H1 (cell line): ENCODE measurements around the gene WDR33. TPM values are rescaled to one million over a fixed set of nuclear protein-coding genes. Genes with fewer than 3 reads are reported as not detected.

Experiments used
- CTCF ChIA-PET: fragments of 300-600 bp; sonication (Branson Sonifier 250); formaldehyde crosslinking; loops from one replicate; lab custom pipeline; 2021; ENCODE audit not compliant: partially characterized antibody; lab: Charles Lee
- POLR2A ChIA-PET: fragments of 300-600 bp; sonication (Branson Sonifier 250); formaldehyde crosslinking; loops from one replicate; lab custom pipeline; 2021; ENCODE audit warnings: inconsistent platforms; ENCODE audit not compliant: partially characterized antibody; lab: Charles Lee
- DNase-seq, 2 experiments: peaks; one replicate each; pipeline versions ENCODE4 v3.0.0 to v3.0.0-alpha.2; 2010 to 2022; ENCODE audit warnings: low spot score in 2 of 2, low read depth in 1 of 2, mixed read lengths in 1 of 2
- FAIRE-seq: peaks from 2 replicates; lab custom pipeline; 2011; peaks lifted over from hg19 to GRCh38; lab: Jason Lieb, UNC
- H2AFZ ChIP-seq: 2 replicates; pipeline ENCODE4 v1.8.1; 2012; ENCODE audit warnings: low read length, inconsistent platforms
- H2AK5ac ChIP-seq: 2 replicates; pipeline ENCODE4 v1.6.1; 2013; ENCODE audit warnings: low read depth, low read length
- H2BK120ac ChIP-seq: replicated peaks from 2 replicates; pipeline ENCODE3; 2013; ENCODE audit warnings: low read depth, low read length, inconsistent platforms
- H2BK12ac ChIP-seq: 2 replicates; pipeline ENCODE4 v1.6.1; 2013; ENCODE audit warnings: low read depth, low read length
- H2BK15ac ChIP-seq: 2 replicates; pipeline ENCODE4 v1.6.1; 2013; ENCODE audit warnings: low read length
- H2BK20ac ChIP-seq: 2 replicates; pipeline ENCODE4 v1.6.1; 2013; ENCODE audit warnings: low read length
- H2BK5ac ChIP-seq: 2 replicates; pipeline ENCODE4 v1.6.1; 2013; ENCODE audit warnings: low read depth, low read length
- H3K14ac ChIP-seq: 2 replicates; pipeline ENCODE4 v1.6.1; 2013; ENCODE audit warnings: inconsistent platforms; ENCODE audit not compliant: insufficient read length
- H3K18ac ChIP-seq: 2 replicates; pipeline ENCODE4 v1.6.1; 2013; ENCODE audit warnings: low read length; ENCODE audit errors: extremely low read depth
- H3K23ac ChIP-seq: 2 replicates; pipeline ENCODE4 v1.6.1; 2013; ENCODE audit warnings: inconsistent platforms; ENCODE audit not compliant: insufficient read length
- H3K23me2 ChIP-seq: 2 replicates; pipeline ENCODE4 v1.6.1; 2013; ENCODE audit warnings: low read depth, low read length
- H3K27ac ChIP-seq: 2 replicates; pipeline ENCODE4 v1.6.1; 2011; ENCODE audit warnings: low read depth, low read length, inconsistent platforms
- H3K27me3 ChIP-seq, 4 experiments: replicated peaks in 1 of 4; 1 replicate in 1 of 4; 2 replicates in 3 of 4; pipeline versions ENCODE4 v1.6.1 to v1.8.1; 2011 to 2013; ENCODE audit warnings: low read length in 3 of 4, mild to moderate bottlenecking in 3 of 4, inconsistent platforms in 2 of 4, mixed read lengths in 2 of 4, moderate library complexity in 1 of 4; ENCODE audit not compliant: control insufficient read depth in 3 of 4, insufficient read depth in 3 of 4; ENCODE audit errors: extremely low read depth in 1 of 4
- H3K36me3 ChIP-seq, 4 experiments: 2 replicates each; pipeline versions ENCODE4 v1.6.1 to v1.8.1; 2011 to 2013; ENCODE audit warnings: mild to moderate bottlenecking in 4 of 4, low read length in 3 of 4, moderate library complexity in 2 of 4, control low read depth in 1 of 4, inconsistent platforms in 1 of 4; ENCODE audit not compliant: insufficient read depth in 4 of 4, control insufficient read depth in 2 of 4
- H3K4ac ChIP-seq: replicated peaks from 2 replicates; pipeline ENCODE3; 2013; ENCODE audit warnings: low read length, low read depth, mixed read lengths, inconsistent platforms; ENCODE audit not compliant: insufficient read length
- H3K4me1 ChIP-seq, 4 experiments: replicated peaks in 1 of 4; 1 replicate in 1 of 4; 2 replicates in 3 of 4; pipeline versions ENCODE4 v1.6.1 to v1.8.1; 2011 to 2013; ENCODE audit warnings: low read length in 3 of 4, inconsistent platforms in 2 of 4, mixed read lengths in 1 of 4; ENCODE audit not compliant: insufficient read depth in 4 of 4, control insufficient read depth in 3 of 4
- H3K4me2 ChIP-seq, 2 experiments: 2 replicates each; pipeline versions ENCODE4 v1.6.1 to v1.8.1; 2011 to 2013; ENCODE audit warnings: low read depth in 2 of 2, low read length in 2 of 2, control low read depth in 1 of 2, inconsistent platforms in 1 of 2, mild to moderate bottlenecking in 1 of 2; ENCODE audit not compliant: insufficient read depth in 1 of 2
- H3K4me3 ChIP-seq, 4 experiments: fragments of 200-600, 300-600 bp in 1 of 4; sonication (generic), shearing (Covaris generic), sonication (Bioruptor Twin) in 1 of 4; 2 replicates each; pipeline versions ENCODE4 v1.5.1 to v1.8.1; 2011 to 2016; ENCODE audit warnings: low read length in 4 of 4, low read depth in 3 of 4, control low read depth in 2 of 4, inconsistent platforms in 2 of 4, mild to moderate bottlenecking in 2 of 4, mixed read lengths in 1 of 4, moderate library complexity in 1 of 4; ENCODE audit not compliant: insufficient read depth in 2 of 4; ENCODE audit errors: extremely low read depth in 1 of 4
- H3K56ac ChIP-seq: replicated peaks from 2 replicates; pipeline ENCODE3; 2013; ENCODE audit warnings: low read depth, mild to moderate bottlenecking, mixed read lengths, low read length, inconsistent platforms; ENCODE audit not compliant: insufficient read length
- H3K79me1 ChIP-seq: 2 replicates; pipeline ENCODE4 v1.6.1; 2013; ENCODE audit warnings: low read depth, low read length, control low read depth
- H3K79me2 ChIP-seq, 2 experiments: 2 replicates each; pipeline versions ENCODE4 v1.6.1 to v1.8.1; 2012 to 2013; ENCODE audit warnings: low read length in 2 of 2, mild to moderate bottlenecking in 2 of 2, inconsistent platforms in 1 of 2; ENCODE audit not compliant: insufficient read depth in 2 of 2, control insufficient read depth in 1 of 2
- H3K9ac ChIP-seq, 4 experiments: replicated peaks in 1 of 4; 1 replicate in 1 of 4; 2 replicates in 3 of 4; pipeline versions ENCODE4 v1.6.1 to v1.8.1; 2011 to 2013; ENCODE audit warnings: low read depth in 3 of 4, low read length in 3 of 4, control low read depth in 2 of 4, mild to moderate bottlenecking in 2 of 4, moderate library complexity in 2 of 4, inconsistent platforms in 1 of 4; ENCODE audit errors: extremely low read depth in 1 of 4
- H3K9me3 ChIP-seq, 2 experiments: 2 replicates each; pipeline versions ENCODE4 v1.6.1 to v1.8.1; 2012 to 2013; ENCODE audit warnings: mild to moderate bottlenecking in 2 of 2, moderate library complexity in 2 of 2, control low read depth in 1 of 2, inconsistent platforms in 1 of 2, low read depth in 1 of 2, low read length in 1 of 2, mixed read lengths in 1 of 2; ENCODE audit not compliant: insufficient read depth in 2 of 2
- H4K20me1 ChIP-seq, 2 experiments: replicated peaks in 1 of 2; 2 replicates each; pipeline versions ENCODE3 to v1.8.1; 2011 to 2013; ENCODE audit warnings: inconsistent platforms in 2 of 2, low read length in 2 of 2, mild to moderate bottlenecking in 1 of 2; ENCODE audit not compliant: insufficient read depth in 2 of 2, control insufficient read depth in 1 of 2
- H4K5ac ChIP-seq: 2 replicates; pipeline ENCODE4 v1.6.1; 2013; ENCODE audit warnings: low read length, low read depth, mixed read lengths, inconsistent platforms; ENCODE audit not compliant: insufficient read length
- H4K8ac ChIP-seq: 2 replicates; pipeline ENCODE4 v1.8.0; 2013; ENCODE audit warnings: mild to moderate bottlenecking, moderate library complexity, low read length, inconsistent platforms; ENCODE audit not compliant: insufficient read depth; ENCODE audit errors: extremely low read depth
- H4K91ac ChIP-seq: replicated peaks from 2 replicates; pipeline ENCODE3; 2013; ENCODE audit warnings: low read length, mixed read lengths, inconsistent platforms; ENCODE audit not compliant: insufficient read length
- CEBPB ChIP-seq: IDR thresholded peaks from 2 replicates; pipeline ENCODE4 v1.6.1; 2012; ENCODE audit warnings: low read depth, low read length
- SIN3A ChIP-seq, 2 experiments: IDR thresholded peaks in 1 of 2; conservative IDR thresholded peaks in 1 of 2; 2 replicates each; pipeline ENCODE4 v1.6.1; 2011 to 2012; ENCODE audit warnings: low read length in 2 of 2, improper control_type of control experiment in 1 of 2, low read depth in 1 of 2, mild to moderate bottlenecking in 1 of 2
- WGBS, 2 experiments: shearing (Covaris generic) in 1 of 2; methylation state at CpG; one replicate each; pipeline versions ENCODE4 v1.1.6 to v1.1.7; 2013 to 2015; ENCODE audit warnings: low lambda C conversion rate in 2 of 2, mixed read lengths in 2 of 2, inconsistent platforms in 1 of 2, low coverage in 1 of 2, missing lambda C conversion rate in 1 of 2; ENCODE audit not compliant: insufficient replicate concordance in 2 of 2, insufficient coverage in 1 of 2, insufficient read length in 1 of 2; ENCODE audit errors: extremely low coverage in 1 of 2, missing lambda C conversion rate in 1 of 2; 5-methylcytosine and 5-hydroxymethylcytosine counted together
- polyA plus RNA-seq, 7 experiments: library from polyadenylated mRNA; depleted of rRNA in 3 of 7; stranded (reverse) in 5 of 7; unstranded in 2 of 7; fragments of >200 nt in 5 of 7; fragments of 200-250 nt in 2 of 7; gene quantifications; 1 replicate in 5 of 7; 2 replicates in 1 of 7; 4 replicates in 1 of 7; pipeline versions ENCODE4 v1.2.1 to v1.2.3, GENCODE V29; 2011 to 2013; ENCODE audit warnings: missing spikeins in 2 of 7, mixed read lengths in 2 of 7
- total RNA-seq: library from RNA; stranded (reverse); fragmentation: NEBNext Ultra II Directional; extraction: Animal tissue kit (Norgen Biotek cat#: 25700); gene quantifications from 2 replicates; pipeline ENCODE4 v1.2.1, GENCODE V29; 2021

The WDR33 gene
- total and polyA plus RNA-seq, 2 of the 8 experiments (the other 6 are each of a cell fraction or from before 2014, with no cell fraction given) = 18.1 to 82.7 TPM

DNA sequence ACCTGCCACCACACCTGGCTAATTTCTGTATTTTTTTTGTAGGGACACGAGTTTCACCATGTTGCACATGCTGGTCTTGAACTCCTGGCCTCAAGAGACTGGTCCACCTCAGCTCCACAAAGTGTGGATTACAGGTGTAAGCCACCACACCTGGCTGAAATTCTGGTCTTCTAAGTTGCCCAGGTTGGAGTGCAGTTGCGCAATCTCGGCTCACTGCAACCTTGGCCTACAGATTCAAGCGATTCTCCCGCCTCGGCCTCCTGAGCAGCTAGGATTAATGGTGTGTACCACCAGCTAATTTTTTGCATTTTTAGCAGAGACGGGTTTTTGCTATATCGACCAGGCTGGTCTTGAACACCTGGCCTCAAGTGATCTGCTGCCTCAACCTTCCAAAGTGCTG lies 41.4 kb upstream of the WDR33 start:
- no peak overlapping the region for H3K27ac ChIP-seq

More for the DNA sequence above, 41.4 kb upstream of the WDR33 start:
- peak; percentile 91 for TF ChIP-seq CEBPB
- TF ChIP-seq SIN3A (conservative IDR thresholded peaks at IDR 0.05 in 1 of 2, IDR thresholded peaks at IDR 0.05 in 1 of 2; ENCODE audit: low read depth in 1 of 2, low read length in 2 of 2) = no peak
- Histone ChIP-seq H3K27me3 (no peaks in the 10 kb centered on the region), H3K18ac (no peak overlapping the region), H4K91ac (no peak overlapping the region), H3K4me2 (no peak overlapping the region), H3K14ac (no peak overlapping the region), H3K9me3 (no peaks in the 10 kb centered on the region), H4K20me1 (peaks cover 2 to 20% of the 10 kb centered on the region in 2 experiments), H3K79me2 (peaks cover 11 to 66% of the 10 kb centered on the region in 2 experiments), H4K8ac (no peak overlapping the region), H3K9ac (no peak overlapping the region), H2BK5ac (no peak overlapping the region), H4K5ac (no peak overlapping the region), H3K56ac (no peak overlapping the region), H3K79me1 (peaks cover 17% of the 10 kb centered on the region), H3K4ac (no peak overlapping the region), H2BK12ac (no peak overlapping the region), H3K23me2 (peaks cover 4% of the 10 kb centered on the region; the same call in 1 of the 2 replicates), H2BK120ac (no peak overlapping the region), H3K4me1 (peaks cover 0 to 3% (median 1%) of the 10 kb centered on the region in 4 experiments; a peak in 2 of 7 replicates), H2AK5ac (no peak overlapping the region), H2BK15ac (no peak overlapping the region), H3K36me3 (peaks cover 4 to 54% (median 20%) of the 10 kb centered on the region in 4 experiments), H2BK20ac (no peak overlapping the region), H2AFZ (no peak overlapping the region), H3K23ac (no peak overlapping the region), H3K4me3 (no peak overlapping the region)
- no peak for FAIRE-seq
- CTCF ChIA-PET = interaction anchor here (0.6 to 0.8 kb wide), 2 partner anchors 8 kb away, joined by 3 read pairs; no protein-coding TSS in a partner anchor
- DNase-seq = no peak
- WGBS, 2 experiments = 96% methylated on average over 8 of the region's 8 CpGs; no CpG with 5 or more reads in 1 of the 2 experiments
- POLR2A ChIA-PET = interaction anchor here (1.8 kb wide), 1 partner anchor 10 kb away, joined by 5 read pairs; no protein-coding TSS in a partner anchor
